Hepatocyte (in vitro differentiated cells): Measurements from ENCODE around the gene DENND5A. TPM values are rescaled to one million over a fixed set of nuclear protein-coding genes. Genes with fewer than 3 reads are reported as not detected.

Experiments used
- DNase-seq: peaks from one replicate; pipeline ENCODE4 v3.0.0-alpha.2; 2016; ENCODE audit warnings: low spot score
- H2AFZ ChIP-seq: fragments of 200-600 bp; sonication (generic); 2 replicates; pipeline ENCODE4 v1.6.0; 2016; ENCODE audit warnings: antibody characterized with exemption, mild to moderate bottlenecking
- H3K27ac ChIP-seq: fragments of 200-600 bp; sonication (generic); 2 replicates; pipeline ENCODE4 v1.5.1; 2016; ENCODE audit warnings: mild to moderate bottlenecking
- H3K27me3 ChIP-seq: fragments of 200-600 bp; sonication (generic); 2 replicates; pipeline ENCODE4 v1.6.1; 2016
- H3K36me3 ChIP-seq: fragments of 200-600 bp; sonication (generic); replicated peaks from 2 replicates; pipeline ENCODE4 v1.5.1; 2016; ENCODE audit warnings: low read depth; ENCODE audit not compliant: insufficient read depth
- H3K4me1 ChIP-seq: fragments of 200-600 bp; sonication (generic); 2 replicates; pipeline ENCODE4 v1.5.1; 2016; ENCODE audit warnings: mild to moderate bottlenecking, moderate library complexity; ENCODE audit not compliant: insufficient read depth
- H3K4me2 ChIP-seq: fragments of 200-600 bp; sonication (generic); 2 replicates; pipeline ENCODE4 v1.6.0; 2016
- H3K4me3 ChIP-seq: fragments of 200-600 bp; sonication (generic); 2 replicates; pipeline ENCODE4 v1.5.1; 2016; ENCODE audit warnings: mild to moderate bottlenecking
- H3K79me2 ChIP-seq: fragments of 200-600 bp; sonication (generic); 2 replicates; pipeline ENCODE4 v1.6.0; 2017; ENCODE audit warnings: mild to moderate bottlenecking
- H3K9me2 ChIP-seq: fragments of 200-600 bp; sonication (generic); replicated peaks from 2 replicates; pipeline ENCODE4 v1.6.0; 2017; ENCODE audit warnings: mild to moderate bottlenecking; ENCODE audit not compliant: insufficient read depth
- H3K9me3 ChIP-seq: fragments of 200-600 bp; sonication (generic); 2 replicates; pipeline ENCODE4 v1.5.1; 2016; ENCODE audit warnings: low read depth, mild to moderate bottlenecking
- H4K20me1 ChIP-seq: fragments of 200-600 bp; sonication (generic); 2 replicates; pipeline ENCODE4 v1.6.0; 2016; ENCODE audit warnings: mild to moderate bottlenecking; ENCODE audit not compliant: insufficient read depth, poor library complexity, severe bottlenecking
- EZH2 ChIP-seq: fragments of 200-600 bp; sonication (generic); IDR thresholded peaks from 2 replicates; pipeline ENCODE4 v1.6.1; 2016; ENCODE audit warnings: antibody characterized with exemption, mild to moderate bottlenecking, borderline replicate concordance
- EZH2phosphoT487 ChIP-seq: fragments of 200-600 bp; sonication (generic); IDR thresholded peaks from one replicate; pipeline ENCODE4 v1.6.1; 2018; ENCODE audit warnings: antibody characterized with exemption, mild to moderate bottlenecking, low read depth, moderate library complexity; ENCODE audit not compliant: unreplicated experiment, severe bottlenecking
- WGBS: methylation state at CpG from one replicate; pipeline ENCODE4 v1.1.6; 2016; ENCODE audit warnings: low lambda C conversion rate; ENCODE audit errors: missing lambda C conversion rate; 5-methylcytosine and 5-hydroxymethylcytosine counted together
- polyA plus RNA-seq: library from polyadenylated mRNA; unstranded; fragments of >200 nt; fragmentation: Nextera tagmentation; extraction: Ambion mirVana; gene quantifications from 2 replicates; pipeline ENCODE4 v1.2.1, GENCODE V29; 2016
- total RNA-seq: library from RNA; depleted of rRNA; stranded (reverse); fragments of >200 nt; gene quantifications from 2 replicates; pipeline ENCODE4 v1.2.3, GENCODE V29; 2014
- TF ChIP-seq, protein P1 (sequence below): fragments of 200-600 bp; sonication (generic); IDR thresholded peaks from 2 replicates; pipeline ENCODE4 v1.5.1; 2016; ENCODE audit warnings: antibody characterized with exemption, mild to moderate bottlenecking; ENCODE audit not compliant: poor library complexity

The DENND5A gene
- total and polyA plus RNA-seq, 2 experiments from 2014 or later: 29.7 to 56.4 TPM

DNA sequence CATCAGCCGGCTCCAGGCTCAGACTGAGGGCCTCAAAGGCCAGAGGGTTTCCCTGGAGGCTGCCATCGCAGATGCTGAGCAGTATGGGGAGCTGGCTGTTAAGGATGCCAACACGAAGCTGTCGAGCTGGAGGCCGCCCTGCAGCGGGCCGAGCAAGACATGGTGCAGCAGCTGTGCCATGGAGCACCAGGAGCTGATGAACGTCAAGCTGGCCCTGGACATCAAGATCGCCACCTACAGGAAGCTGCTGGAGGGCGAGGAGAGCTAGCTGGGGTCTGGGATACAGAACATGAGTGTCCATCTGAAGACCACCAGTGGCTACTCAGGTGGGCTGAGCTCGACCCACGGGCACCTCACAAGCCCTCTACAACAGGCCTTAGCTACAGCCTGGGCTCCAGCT is 169.7 kb downstream of the DENND5A start:
- Histone ChIP-seq H4K20me1 (no peaks in the 10 kb centered on the region), H3K27ac (no peak overlapping the region), H3K79me2 (no peaks in the 10 kb centered on the region), H3K4me3 (no peak overlapping the region), H3K9me2 (no peaks in the 10 kb centered on the region), H3K36me3 (no peaks in the 10 kb centered on the region), H3K9me3 (no peaks in the 10 kb centered on the region), H3K4me1 (no peaks in the 10 kb centered on the region), H3K4me2 (no peak overlapping the region), H2AFZ (no peak overlapping the region), H3K27me3 (peaks cover 18% of the 10 kb centered on the region)
- TF ChIP-seq EZH2phosphoT487: no peak
- TF ChIP-seq, protein P1, sequence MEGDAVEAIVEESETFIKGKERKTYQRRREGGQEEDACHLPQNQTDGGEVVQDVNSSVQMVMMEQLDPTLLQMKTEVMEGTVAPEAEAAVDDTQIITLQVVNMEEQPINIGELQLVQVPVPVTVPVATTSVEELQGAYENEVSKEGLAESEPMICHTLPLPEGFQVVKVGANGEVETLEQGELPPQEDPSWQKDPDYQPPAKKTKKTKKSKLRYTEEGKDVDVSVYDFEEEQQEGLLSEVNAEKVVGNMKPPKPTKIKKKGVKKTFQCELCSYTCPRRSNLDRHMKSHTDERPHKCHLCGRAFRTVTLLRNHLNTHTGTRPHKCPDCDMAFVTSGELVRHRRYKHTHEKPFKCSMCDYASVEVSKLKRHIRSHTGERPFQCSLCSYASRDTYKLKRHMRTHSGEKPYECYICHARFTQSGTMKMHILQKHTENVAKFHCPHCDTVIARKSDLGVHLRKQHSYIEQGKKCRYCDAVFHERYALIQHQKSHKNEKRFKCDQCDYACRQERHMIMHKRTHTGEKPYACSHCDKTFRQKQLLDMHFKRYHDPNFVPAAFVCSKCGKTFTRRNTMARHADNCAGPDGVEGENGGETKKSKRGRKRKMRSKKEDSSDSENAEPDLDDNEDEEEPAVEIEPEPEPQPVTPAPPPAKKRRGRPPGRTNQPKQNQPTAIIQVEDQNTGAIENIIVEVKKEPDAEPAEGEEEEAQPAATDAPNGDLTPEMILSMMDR: peak; percentile 7
- WGBS: 82% methylated on average over 12 of the region's 12 CpGs
- no peak for DNase-seq

DNA sequence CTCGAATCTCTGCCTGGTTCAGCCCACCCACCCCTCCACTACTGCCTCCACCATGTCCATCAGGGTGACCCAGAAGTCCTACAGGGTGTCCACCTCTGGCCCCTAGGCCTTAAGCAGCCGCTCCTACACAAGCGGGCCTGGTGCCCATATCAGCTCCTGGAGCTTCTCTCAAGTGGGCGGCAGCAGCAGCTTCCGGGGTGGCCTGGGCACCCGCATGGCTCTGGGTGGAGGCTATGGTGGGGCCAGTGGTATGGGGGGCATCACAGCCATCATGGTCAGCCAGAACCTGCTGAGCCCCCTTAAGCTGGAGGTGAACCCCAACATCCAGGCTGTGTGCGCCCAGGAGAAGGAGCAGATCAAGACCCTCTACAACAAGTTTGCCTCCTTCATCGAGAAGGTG is 170.7 kb downstream of the DENND5A start:
- no peak for TF ChIP-seq EZH2phosphoT487
- TF ChIP-seq, protein P1: no peak
- TF ChIP-seq EZH2: no peak
- no peak overlapping the region for H3K27ac ChIP-seq
- no peak overlapping the region for H3K4me3 ChIP-seq
- no peaks in the 10 kb centered on the region for H3K79me2 ChIP-seq
- no peak overlapping the region for H3K4me2 ChIP-seq
- no peaks in the 10 kb centered on the region for H3K9me2 ChIP-seq
- no peaks in the 10 kb centered on the region for H3K36me3 ChIP-seq
- DNase-seq: no peak
- no peaks in the 10 kb centered on the region for H4K20me1 ChIP-seq
- H3K9me3 ChIP-seq: no peaks in the 10 kb centered on the region
- no peak overlapping the region for H2AFZ ChIP-seq
- peaks cover 23% of the 10 kb centered on the region for H3K27me3 ChIP-seq
- H3K4me1 ChIP-seq: no peaks in the 10 kb centered on the region
- 97% methylated on average over 8 of the region's 8 CpGs for WGBS

DNA sequence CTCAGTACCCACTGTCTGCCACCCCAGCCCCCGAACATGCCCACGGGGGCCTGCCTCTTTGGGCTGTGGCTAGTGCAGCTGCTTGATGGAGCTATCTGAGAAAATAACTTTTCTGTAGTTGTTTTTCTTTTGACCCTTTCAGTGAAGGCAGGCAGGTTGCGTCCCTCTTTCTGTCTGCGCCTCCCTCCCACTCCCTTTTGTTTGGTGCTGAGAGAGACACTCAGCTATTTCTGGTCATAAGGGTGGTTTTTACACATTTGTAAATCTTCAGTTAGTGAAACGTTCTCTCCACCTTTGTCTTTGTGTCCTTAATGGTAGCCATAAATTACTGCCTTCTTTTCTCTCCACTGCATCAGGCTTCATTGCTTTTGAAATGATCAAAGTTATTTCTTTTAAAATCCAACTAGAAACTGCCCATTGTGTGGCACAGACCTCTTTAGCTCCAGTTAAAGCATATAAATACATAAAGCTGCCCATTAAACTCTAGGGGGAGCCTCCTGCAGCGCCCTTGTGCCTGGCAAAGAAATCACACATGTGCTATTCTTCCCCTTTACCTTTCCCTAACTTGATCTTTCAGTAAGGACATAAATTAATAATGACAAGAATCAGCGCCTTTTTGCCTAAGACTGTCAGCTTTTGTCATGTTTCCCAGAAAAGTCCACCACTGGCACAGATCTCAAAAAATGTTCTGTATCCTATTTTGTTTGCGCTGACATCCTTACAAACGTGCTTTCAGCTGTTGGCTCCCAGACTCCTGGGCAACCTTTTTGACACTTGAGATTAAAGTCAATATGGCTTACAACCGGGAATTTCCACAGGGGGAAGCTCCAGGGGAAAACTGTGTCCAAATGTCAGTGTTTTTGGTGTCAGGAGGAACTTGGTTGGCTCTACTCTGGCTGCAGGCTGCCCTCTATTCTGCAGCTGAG is 172.0 kb downstream of the DENND5A start:
- Histone ChIP-seq H3K36me3 (no peaks in the 10 kb centered on the region), H2AFZ (no peak overlapping the region), H3K27ac (no peak overlapping the region), H3K79me2 (no peaks in the 10 kb centered on the region), H3K4me1 (no peaks in the 10 kb centered on the region), H3K9me2 (no peaks in the 10 kb centered on the region), H4K20me1 (no peaks in the 10 kb centered on the region), H3K4me2 (no peak overlapping the region), H3K27me3 (peaks cover 23% of the 10 kb centered on the region), H3K9me3 (no peaks in the 10 kb centered on the region), H3K4me3 (no peak overlapping the region)
- TF ChIP-seq, protein P1: peak; percentile 14
- TF ChIP-seq EZH2phosphoT487: no peak
- no peak for DNase-seq
- WGBS: 81% methylated on average over 10 of the region's 10 CpGs
